ENCODE data around the gene TAMALIN.

Gene TAMALIN

DNA sequence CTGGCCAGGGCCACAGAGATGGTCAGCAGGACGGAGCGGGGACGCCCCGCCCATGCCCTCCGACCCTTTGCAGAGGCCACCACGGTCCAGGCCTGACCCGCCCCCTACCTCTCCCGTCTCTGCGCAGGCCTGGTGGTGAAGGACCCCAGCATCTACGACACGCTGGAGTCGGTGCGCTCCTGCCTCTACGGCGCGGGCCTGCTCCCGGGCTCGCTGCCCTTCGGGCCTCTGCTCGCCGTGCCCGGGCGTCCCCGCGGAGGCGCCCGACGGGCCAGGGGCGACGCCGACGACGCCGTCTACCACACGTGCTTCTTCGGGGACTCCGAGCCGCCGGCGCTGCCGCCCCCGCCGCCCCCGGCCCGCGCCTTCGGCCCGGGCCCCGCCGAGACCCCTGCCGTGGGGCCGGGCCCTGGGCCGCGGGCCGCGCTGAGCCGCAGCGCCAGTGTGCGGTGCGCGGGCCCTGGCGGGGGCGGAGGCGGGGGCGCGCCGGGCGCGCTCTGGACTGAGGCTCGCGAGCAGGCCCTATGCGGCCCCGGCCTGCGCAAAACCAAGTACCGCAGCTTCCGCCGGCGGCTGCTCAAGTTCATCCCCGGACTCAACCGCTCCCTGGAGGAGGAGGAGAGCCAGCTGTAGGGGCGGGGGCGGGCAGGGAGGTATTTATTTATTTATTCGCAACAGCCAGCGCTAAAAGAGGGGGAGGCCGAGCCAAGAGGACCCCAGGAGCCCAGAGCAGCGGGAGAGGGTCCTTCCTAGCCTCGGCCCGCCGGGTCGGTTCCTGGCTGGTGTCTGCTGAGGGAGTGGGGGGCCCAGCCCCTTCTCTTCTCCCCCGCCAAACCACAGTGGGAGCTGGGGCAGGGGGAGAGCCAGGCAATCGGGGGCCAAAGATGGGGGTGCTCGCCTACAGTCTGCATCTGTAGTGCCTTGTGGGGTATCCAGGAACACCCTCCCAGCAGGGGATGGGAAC lies 8.1 kb downstream of the TAMALIN start:
- DNase-seq, result no peak

DNA sequence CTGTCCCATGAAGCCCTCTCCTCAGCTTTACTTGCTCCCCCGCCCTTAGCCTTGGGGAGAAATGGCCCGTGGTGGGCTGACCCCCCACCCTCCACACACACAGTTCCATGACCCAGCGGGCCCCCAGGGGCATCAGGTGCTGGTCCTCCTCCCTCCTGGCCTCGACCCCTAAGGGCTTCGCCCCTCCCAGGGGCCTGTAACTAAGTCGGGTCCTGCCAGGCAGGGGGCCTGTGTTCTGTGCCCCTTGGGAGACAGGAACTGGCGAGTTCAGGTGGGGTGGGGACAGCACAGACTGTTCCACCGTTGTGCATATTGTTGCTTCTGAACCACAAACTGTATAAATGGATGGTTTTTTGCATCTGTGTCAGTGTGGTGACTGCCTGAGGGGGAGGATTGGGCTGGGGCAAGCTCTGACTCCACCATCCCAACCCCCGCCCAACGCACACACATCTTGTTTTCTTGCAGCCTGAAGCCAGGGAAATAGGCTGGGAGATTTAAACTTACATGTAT lies 8.8 kb downstream of the TAMALIN start:
- no peak for DNase-seq

DNA sequence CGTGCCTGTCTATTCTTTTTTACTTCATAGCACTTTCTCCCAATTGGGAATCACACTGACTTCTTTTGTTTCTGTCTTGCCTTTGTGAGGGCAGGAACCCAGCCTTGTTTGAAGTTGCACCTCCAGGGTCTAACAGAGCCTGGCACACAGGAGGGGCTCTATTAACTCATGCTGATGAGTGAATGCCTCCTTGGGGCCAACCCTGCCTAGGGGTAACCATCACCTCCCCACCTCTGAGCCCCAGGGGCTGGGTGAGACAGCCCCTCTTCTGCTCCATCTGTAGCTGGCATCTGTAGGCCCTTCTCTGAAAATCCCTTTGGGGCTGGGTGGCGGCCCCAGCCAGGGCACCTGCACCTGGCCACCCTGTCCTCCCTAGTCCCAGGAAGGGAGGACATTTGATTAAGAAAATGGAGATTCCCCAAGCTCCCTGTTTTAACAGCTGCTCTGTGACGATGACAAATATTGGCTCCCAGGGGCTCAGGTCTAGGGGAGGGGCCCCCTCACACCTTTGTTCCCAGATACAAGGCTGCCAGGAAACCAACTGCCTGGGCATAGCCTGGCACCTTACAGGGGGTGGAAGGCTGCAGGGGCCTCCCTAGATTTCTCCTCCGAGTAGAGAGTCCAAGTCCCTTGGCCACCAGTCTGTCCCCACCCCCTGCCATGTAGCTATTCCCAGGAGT lies 11.8 kb downstream of the TAMALIN start:
- no peak for DNase-seq

DNA sequence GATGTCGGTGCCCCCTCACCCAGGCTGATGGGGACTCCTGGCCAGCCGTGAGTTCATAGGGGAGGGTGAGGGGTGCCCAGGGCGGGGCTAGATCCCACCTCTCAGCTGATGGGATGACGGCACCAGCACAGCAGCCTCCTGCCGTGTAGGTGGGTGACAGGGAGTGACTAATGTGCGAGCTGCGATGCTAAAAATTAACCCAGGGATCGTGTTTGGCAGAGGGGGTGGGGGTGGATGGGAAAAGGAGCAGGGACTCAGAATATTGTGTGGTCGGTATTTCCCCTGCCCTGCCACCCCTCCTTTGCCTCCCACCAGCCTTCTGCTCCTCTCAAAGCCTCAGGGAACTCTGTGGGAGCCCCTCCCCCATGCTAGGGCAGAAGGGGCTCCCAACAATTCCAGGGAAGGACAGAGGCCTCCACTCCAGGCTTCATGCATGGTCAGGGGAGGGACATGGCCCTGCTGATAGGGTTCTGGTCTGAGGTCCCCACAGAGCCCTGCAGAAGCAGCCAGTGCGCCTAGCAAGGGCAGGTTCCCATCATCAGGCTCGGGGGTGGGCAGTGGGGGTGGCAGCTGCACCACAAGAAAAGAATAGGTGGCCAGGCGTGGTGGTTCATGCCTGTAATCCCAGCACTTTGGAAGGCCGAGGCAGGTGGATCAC lies 12.5 kb downstream of the TAMALIN start:
- no peak for DNase-seq

DNA sequence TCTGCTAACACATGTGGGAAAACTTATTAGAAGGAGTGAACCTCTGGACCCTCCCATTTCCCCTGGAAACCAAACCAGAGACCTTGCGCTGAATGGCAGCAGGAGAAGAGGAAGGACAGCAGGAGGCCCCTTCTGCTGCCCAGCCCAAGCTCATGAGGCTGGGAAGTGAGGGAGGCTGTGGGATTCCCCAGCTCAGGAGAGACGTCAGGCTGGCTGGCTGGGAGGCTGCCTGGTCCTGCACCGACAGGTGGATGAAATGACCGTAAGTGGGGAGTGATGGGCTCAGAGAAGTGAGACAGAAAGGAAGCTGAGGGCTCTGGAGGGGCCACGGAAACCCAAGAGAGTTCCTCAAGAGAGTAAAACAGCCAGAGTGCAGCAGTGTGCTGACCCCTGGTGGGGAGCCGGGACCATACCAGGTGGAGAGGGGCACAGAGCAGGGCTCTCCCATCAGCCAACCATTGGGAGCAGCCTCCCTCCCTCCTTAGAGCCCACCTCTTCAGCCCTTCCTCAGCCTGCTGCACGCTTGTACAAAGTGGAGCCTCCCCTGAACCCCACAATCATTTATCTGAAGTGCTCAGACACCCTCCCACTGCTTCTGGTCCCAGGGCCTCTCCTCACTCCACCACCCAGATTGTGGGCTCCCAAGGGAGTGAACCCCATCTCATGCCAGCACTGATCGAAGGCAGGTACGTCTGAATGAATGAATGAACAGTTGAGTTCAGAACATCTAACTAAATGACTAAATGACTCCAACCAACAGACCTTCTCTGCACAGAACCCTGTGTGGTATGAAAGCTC lies 14.0 kb downstream of the TAMALIN start:
- peak in 3 of 4 experiments; percentile 22 to 45 (median 31) for DNase-seq

DNA sequence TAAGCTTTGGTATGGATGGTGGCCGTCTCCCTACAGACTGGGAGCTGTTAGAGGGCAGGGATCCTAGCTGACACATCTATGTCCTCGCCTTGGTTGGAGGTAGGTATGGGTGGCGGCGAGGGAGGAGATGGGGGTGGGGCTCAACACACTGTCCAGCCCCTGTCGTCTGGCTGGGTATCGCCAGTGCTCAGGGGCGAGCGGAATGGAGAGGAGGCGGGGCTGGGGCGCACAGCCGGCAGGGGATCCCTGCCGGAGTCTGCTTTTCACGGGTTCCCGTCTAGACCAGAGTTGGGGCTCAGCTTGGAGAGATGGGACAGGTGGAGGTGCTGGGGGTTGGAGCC lies 16.1 kb downstream of the TAMALIN start:
- DNase-seq, result no peak

DNA sequence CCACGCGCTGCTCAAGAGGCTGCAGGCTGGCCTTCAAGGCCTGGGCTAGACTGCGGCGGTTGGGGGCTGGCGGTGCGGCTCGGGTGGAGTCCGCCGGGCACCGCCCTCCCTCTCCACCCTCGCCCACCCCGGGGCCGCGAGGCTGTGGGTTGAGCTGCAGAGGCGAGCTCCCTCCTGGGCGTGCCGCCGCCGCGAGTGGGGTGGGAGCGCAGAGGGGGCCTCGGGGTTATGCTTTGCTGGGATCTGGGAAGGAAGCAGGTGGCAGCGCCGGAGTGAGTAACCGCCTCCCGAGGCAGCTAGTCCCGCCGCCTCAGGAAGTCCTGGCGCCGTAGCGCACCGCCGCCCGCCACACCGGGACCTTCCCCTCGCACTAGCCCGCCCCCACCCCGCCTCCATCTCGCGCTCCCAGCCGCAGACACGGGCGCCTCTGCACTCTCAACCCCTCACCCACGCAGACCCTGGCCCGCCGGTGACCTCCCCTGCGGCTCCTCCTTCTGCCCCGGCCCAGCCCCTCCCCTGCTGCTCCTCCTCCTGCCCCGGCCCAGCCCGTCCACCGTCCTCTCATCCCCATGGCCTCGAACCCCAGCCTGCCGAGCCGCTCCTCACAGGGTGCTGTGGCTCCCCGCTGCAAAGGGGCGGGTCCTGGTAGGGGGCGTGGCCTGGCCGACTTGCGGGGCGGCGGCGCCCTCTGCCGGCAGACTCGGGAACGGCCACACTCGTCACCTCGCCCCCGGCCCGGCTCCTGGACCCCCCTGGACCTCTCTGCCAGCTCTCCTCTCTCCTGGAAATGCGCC lies 16.6 kb downstream of the TAMALIN start:
- DNase-seq, result peak; percentile 83 to 86 (median 85)

DNA sequence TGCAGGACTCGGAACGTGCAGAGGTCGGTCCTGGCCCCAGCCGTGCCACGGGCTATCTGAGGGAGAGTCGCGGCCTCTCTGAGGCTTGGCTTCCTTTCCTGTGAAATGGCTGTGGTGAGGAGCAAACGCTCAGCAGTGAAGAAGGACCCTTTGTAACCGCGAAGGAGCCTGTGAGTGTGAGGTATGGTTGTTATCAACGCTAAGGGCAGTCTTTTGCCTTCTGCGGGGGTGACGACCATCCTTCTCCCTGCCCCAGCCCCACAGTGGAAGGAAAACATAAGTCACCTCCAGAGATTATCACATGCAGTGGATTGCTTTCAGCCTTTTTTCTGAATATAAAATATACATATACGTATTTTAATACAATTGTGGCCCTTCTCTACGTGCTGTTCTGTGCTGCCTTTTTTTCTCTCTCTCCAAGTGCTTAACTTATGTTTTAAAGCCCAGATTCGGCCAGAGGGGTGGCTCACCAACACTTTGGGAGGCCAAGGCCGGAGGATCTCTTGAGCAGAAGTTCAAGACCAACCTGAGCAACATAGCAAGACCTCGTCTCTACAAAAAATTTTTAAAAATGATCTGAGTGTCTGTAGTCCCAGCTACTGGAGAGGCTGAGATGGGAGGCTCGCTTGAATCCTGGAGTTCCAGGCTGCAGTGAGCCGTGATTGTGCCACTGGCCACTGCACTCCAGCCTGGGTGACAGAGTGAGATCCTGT lies 17.4 kb downstream of the TAMALIN start:
- DNase-seq, result no peak

DNA sequence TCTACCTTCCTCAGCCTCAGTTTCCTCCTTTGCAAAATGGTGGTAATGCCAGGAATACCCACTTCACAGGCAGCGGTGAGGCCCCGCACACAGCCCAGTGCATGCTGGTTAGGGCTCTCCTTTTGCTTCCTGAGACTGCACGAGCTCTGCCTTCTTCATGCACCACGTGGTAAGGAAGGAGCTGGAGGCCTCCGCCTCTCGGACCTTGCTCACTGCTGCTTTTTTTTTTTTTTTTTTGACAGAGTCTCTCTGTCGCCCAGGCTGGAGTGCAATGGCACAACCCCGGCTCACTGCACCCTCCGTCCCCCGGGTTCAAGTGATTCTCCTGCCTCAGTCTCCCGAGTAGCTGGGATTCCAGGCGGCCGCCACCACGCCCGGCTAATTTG lies 18.1 kb downstream of the TAMALIN start:
- no peak for DNase-seq

DNA sequence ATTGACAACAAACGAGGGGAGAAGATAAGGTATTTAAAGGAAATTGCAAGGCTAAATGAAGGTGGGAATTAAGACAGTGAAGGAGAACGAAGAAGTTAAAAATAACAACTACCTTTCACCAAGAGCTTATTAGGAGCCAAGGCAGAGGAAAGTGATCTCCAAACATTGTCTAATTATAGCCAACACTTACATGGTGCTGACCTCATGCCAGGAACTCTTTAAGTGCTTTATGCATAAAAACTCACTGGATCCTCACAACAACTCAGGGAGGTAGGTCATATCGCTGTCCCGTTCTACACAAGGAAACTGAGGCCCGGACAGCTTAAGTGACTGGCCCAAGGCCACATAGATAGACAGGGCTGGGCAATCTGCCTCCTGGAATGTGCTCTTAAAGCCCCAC lies 19.5 kb downstream of the TAMALIN start:
- no peak for DNase-seq

DNA sequence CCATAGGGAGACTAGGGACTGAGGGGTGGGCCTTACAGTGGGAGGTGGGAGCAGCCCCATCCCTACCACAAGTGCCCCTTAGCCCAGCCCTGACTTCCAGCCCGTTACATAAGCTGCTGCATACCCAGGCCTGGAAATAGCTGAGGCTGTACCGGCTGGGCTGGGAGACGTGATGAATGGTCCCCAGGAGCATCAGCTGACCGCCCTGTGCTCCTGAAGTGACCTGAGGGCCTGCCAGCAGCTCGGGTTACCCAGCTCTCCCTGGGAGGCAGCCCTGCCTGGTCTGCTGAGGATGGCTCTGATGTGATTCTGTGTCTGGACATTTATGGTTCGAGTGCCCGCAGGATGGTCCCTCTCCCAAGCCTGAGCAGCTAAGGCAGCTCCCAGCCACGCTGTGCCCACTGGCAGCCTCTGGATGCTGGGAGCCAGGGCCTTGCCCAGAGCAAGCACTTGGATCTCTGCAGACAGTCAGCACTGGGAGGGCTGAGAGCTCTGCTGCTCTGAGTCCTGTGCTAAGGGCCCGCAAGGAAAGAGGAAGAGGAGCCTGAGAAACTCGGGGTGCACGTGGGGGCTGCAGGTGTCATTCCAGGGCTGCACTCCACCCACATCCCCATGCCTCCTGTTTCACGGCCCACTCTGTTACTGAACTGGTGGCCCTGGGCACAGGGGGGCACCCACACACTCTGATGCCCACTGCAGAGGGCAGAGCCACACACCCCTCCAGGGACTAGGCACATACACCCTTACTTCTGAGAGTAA lies 20.5 kb downstream of the TAMALIN start:
- no peak for DNase-seq

DNA sequence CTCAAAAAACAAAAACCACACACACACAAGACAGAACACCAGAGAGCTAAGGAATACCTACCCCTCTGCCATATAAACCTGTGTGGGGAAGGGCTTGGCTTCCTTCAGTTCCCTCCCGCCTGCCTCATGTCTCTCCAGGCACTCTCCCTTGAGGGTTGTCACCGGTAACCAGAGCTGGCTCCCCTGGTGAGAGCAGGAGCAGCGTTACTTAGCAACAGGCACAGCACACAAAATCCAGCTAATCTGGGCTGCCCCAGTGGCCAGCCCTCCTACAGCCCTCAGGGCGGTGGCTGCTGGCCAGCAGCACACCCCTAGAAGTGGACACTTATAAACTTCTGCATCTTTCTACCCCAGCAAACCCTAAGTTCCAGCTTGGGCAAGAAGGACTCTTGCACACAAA lies 22.9 kb downstream of the TAMALIN start:
- DNase-seq, result no peak

DNA sequence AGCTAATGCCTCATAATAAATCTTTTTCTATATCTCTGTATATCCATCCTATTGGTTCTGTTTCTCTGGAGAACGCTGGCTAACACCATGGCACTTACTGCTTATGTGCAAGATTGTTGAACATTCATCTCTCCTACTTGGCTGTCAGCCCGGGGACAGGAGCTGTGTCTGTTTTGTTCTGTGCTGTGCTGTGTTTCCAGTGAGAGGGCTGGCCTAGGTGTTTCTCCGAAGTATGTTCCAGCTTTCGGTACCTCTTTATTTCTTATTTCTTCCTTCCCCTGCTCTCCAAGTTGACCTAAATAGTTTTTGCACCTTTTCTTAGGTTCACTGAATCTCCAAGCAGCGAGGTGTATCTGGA lies 25.7 kb downstream of the TAMALIN start:
- DNase-seq, result no peak

DNA sequence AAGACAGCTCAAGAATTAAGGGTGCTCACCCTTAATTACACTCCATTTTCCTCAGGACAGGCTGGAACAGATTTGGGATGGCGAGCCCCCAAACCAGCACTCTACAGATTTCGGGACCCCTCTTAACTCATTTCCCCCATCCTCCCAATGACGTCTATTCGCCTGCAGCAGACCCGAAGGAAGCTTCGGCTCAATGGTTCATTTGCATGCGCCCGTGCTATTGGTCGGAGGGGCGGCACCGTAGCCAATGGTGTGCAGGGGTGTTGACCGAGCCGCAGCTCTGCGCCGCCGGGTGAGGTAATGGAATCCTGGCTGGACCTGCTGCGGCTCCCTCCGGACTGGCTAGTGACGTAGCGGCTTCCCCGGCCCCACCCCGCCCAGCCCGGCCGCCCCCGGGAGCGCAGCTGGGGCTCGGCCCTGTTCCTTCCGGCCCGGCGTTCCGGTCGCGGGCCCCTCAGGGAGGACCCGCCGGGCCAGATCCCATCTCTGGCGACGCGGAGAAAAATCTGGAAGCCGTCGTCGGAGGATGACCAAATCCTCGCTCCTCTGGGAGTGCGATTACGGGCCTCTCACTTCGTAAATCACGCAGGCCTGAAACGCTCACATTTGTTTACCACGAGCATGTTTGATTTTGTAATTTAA lies 26.2 kb downstream of the TAMALIN start:
- DNase-seq, result peak; percentile 63 to 67 (median 64)

DNA sequence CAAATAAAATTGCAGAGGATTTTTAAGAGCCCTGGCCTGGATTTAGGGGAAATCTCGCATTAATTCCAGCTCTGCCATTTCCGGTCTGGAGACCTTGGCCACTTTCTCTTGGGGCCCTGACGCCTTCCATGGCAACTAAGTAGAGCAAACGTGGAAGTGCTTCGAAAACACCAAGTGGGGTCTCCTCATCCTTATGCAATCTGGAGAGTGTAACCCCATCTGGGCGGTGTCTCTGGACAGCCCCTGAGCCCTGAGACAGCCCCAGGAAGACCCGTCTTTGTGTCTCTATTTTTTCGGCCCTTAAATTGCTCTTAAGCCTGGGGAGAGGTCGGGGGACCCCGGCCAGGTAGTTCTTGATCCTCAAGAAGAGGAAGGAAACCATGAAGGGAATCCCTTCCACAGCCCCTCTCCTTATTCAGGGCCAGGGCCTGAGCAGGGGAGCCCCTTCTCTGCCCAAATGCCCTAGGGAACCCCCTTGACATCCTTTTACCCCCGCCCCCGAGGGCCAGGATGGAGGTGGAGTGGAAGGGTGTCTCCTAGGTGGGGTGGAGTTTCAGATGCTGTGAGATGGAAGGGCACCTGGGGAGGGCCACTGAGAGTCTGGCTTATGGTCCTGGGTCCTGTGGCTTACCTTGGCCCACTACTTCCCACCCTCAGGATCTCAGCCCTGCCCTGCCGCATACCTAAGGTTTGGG lies 26.8 kb downstream of the TAMALIN start:
- DNase-seq, result no peak

DNA sequence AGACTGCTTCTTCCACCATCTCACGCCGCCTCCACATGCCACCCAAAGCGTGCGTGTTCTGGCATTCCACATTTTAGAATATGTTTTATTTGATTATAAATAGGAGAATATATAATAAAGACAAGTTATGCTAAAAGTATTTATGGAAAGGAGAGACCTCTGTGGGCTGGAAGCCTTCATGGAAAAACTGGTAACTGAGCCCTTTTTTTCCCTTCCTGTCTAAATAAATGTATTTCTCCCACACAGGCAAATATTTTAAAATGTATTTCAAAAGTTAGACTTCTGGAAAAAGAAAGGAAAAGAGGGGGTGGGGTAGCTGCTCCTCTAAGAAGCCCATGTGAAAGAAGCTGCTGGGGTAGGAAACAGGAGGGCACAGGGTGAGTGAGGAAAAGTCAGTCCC lies 28.4 kb downstream of the TAMALIN start:
- no peak for DNase-seq

DNA sequence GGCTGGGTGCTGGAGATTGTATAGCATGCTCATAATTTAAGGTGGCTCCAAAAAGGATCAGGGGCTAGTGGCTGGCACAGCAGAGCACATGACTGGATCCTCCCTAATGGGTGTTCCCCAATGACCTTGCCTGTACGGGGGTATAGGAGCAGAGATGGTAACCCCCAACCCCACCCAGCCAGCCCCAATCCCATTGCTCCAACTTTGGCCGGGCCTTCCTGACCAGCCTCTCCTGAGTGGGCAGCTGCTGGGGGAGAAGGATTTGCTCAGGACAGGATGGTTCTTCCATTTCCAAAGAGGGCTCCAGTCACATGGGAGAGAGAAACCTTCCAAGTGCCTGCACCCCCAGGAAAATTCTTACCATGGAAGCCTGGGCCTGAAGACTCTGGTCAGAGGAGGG lies 29.2 kb downstream of the TAMALIN start:
- no peak for DNase-seq

DNA sequence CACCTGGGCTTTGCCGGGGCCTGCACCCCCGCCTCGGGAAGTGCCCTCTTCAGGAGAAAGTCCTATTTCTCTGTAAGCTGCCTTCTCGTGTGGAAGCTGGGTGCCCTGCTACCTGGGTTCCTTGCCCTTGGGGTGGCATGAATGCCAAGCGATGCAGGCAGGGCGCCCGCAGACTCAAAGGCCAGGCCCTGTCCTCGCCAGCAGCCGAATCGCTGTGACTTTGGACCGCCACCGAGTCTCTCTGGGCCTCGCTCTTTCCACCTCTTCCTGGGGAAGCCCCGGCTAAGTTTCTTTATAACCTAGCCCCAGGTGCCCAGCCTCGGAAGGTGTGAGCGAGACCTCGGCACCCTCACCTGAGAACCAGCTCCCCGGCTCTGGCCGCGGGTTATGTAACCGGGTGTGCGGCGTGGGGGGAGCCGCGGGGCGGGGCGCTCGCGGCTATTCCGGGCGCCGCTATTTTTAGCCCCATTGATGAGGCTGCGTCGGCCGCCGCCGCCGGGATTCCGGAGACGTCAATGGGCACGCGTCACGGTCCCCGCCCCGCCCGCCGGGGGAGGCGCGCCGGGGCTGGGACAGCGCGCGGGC lies 29.9 kb downstream of the TAMALIN start:
- DNase-seq, result peak; percentile 59 to 68 (median 61)

Measured in activated CD4-positive, CD25-positive, alpha-beta regulatory T cell (primary cell).